ELR (cell line): Measurements from ENCODE around the gene PATZ1.

Experiments used
- DNase-seq: peaks from one replicate; pipeline ENCODE4 v3.0.0-alpha.2; 2015; ENCODE audit warnings: low read depth

PATZ1 gene

DNA sequence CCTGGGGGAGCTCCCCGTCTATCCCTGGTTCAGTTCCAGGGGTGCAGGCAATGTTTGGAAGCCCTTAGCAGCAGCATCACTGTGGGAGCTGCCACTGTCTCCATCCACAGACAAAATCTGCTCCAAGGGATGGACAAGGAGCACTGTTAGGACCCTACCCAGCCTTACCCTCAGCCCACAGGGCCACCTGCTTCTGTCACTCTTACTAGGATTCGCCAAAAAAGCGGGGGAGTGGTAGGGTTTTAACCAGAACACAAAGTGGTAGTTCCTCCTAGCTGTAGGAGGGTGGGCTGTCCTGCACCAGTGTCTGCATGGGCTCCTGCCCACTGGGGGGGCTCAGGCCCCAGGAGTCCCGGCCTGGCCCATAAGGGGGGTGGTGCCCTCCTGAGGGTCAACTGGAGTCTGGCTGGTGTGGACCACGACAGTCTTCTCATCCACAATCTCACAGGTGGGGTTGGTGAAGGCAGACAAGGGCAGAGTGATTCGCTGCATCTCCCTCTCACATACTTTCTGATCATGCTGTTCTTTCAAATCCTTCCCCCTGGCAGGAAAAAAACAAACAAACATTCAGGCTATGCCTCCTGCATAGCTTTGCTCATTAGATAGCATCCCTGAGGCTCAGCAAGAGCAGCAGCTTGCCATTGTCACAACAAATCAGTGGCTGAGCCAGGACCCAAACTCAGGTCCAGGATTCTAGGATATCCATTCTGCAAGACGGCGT is 63.2 kb downstream of the PATZ1 start:
- DNase-seq: no peak

- no peak for DNase-seq
Measured at GRCh38 chr22:31281733-31282132, 64.4 kb downstream of the PATZ1 start.

GRCh38 chr22:31279821-31280505 is 66.2 kb downstream of the PATZ1 start:
- no peak for DNase-seq

DNA sequence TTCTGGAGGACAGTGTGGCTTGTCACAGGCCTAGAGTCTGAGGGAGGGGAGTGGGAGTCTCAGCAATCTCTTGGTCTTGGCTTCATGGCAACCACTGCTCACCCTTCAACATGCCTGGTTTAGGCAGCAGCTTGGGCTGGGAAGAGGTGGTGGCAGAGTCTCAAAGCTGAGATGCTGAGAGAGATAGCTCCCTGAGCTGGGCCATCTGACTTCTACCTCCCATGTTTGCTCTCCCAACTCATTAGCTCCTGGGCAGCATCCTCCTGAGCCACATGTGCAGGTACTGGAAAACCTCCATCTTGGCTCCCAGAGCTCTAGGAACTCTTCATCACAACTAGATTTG is 66.8 kb downstream of the PATZ1 start:
- DNase-seq: no peak

DNA sequence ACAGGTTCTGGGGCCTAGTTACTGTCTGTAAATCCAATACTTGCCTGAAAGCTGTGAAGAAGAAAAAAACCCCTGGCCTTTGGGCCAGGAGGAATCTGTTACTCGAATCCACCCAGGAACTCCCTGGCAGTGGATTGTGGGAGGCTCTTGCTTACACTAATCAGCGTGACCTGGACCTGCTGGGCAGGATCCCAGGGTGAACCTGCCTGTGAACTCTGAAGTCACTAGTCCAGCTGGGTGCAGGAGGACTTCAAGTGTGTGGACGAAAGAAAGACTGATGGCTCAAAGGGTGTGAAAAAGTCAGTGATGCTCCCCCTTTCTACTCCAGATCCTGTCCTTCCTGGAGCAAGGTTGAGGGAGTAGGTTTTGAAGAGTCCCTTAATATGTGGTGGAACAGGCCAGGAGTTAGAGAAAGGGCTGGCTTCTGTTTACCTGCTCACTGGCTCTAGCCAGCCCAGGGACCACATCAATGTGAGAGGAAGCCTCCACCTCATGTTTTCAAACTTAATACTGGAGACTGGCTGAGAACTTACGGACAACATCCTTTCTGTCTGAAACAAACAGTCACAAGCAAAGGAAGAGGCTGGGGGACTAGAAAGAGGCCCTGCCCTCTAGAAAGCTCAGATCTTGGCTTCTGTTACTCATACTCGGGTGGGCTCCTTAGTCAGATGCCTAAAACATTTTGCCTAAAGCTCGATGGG is 67.4 kb downstream of the PATZ1 start:
- DNase-seq: no peak

- DNase-seq: no peak
Measured at GRCh38 chr22:31278151-31278621, 68.0 kb downstream of the PATZ1 start.

GRCh38 chr22:31277741-31278140 is 68.4 kb downstream of the PATZ1 start:
- DNase-seq: no peak

DNA sequence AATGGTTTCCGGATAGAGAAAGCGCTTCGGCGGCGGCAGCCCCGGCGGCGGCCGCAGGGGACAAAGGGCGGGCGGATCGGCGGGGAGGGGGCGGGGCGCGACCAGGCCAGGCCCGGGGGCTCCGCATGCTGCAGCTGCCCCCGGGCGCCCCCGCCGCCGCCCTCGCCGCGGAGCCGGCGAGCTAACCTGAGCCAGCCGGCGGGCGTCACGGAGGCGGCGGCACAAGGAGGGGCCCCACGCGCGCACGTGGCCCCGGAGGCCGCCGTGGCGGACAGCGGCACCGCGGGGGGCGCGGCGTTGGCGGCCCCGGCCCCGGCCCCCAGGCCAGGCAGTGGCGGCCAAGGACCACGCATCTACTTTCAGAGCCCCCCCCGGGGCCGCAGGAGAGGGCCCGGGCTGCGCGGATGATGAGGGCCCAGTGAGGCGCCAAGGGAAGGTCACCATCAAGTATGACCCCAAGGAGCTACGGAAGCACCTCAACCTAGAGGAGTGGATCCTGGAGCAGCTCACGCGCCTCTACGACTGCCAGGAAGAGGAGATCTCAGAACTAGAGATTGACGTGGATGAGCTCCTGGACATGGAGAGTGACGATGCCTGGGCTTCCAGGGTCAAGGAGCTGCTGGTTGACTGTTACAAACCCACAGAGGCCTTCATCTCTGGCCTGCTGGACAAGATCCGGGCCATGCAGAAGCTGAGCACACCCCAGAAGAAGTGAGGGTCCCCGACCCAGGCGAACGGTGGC is 69.5 kb downstream of the PATZ1 start:
- no peak for DNase-seq
